ENCODE results near the gene MRPL58. TPM values are rescaled to one million over a fixed set of nuclear protein-coding genes. Genes with fewer than 3 reads are reported as not detected.

Gene MRPL58
- total RNA-seq, 1 experiment from 2014 or later, result 41.0 TPM

GRCh38 chr17:74977802-74978201 lies 34.7 kb upstream of the MRPL58 start:
- H3K27ac Mint-ChIP-seq, result no peak overlapping the region; a peak in 1 of 7 replicates
- no peak overlapping the region for H2BK20ac ChIP-seq (ENCODE audit: low read depth, low read length, poor library complexity, severe bottlenecking)
- peaks cover 13% of the 10 kb centered on the region for H3K23me2 ChIP-seq (ENCODE audit: insufficient read length, low read depth, low read length, poor library complexity, severe bottlenecking)
- DNase-seq, result no peak
- no peak overlapping the region for H3K56ac ChIP-seq (ENCODE audit: insufficient read length, low read depth, low read length)
- no peak overlapping the region for H3K9ac ChIP-seq (ENCODE audit: extremely low read depth, insufficient read length, low read length)
- H3K14ac ChIP-seq (ENCODE audit: insufficient read depth, low read length), result no peak overlapping the region
- peaks cover 60% of the 10 kb centered on the region for H3K27me3 Mint-ChIP-seq (ENCODE audit: low read depth)
- no peak overlapping the region for H2BK5ac ChIP-seq (ENCODE audit: insufficient read length, low read length)
- no peak overlapping the region for H4K5ac ChIP-seq (ENCODE audit: insufficient read length, low read depth, low read length)
- no peak overlapping the region for H3K4ac ChIP-seq (ENCODE audit: low read depth, low read length)
- peaks cover 5 to 13% of the 10 kb centered on the region in 2 experiments for H3K4me1 Mint-ChIP-seq
- no peak overlapping the region for H2BK15ac ChIP-seq (ENCODE audit: low read depth, low read length)
- no peaks in the 10 kb centered on the region for H3K79me2 ChIP-seq (ENCODE audit: insufficient read depth, low read length)
- no peak overlapping the region for H2BK120ac ChIP-seq (ENCODE audit: low read depth, low read length, poor library complexity, severe bottlenecking)
- no peak for TF ChIP-seq CTCF (conservative IDR thresholded peaks at IDR 0.05)
- H3T11ph ChIP-seq (ENCODE audit: low read length), result no peak overlapping the region
- no CpG with 5 or more reads among the region's 3 CpGs for WGBS (ENCODE audit: extremely low coverage, insufficient read length, low lambda C conversion rate)
- no peaks in the 10 kb centered on the region for H3K9me3 ChIP-seq (ENCODE audit: control insufficient read depth, low read depth, low read length)
- peaks cover 0 to 2% of the 10 kb centered on the region in 2 experiments; a peak in 2 of 5 replicates for H3K9me3 Mint-ChIP-seq
- H4K20me1 ChIP-seq (ENCODE audit: control insufficient read depth, insufficient read depth, insufficient read length), result no peaks in the 10 kb centered on the region
- no peak overlapping the region for H2AFZ ChIP-seq (ENCODE audit: low read length)
- no peak overlapping the region for H4K91ac ChIP-seq (ENCODE audit: insufficient read length, low read depth, low read length)
- peaks cover 3% of the 10 kb centered on the region; the same call in 1 of the 2 replicates for H3K4me1 ChIP-seq (ENCODE audit: insufficient read depth, low read length)
- no peaks in the 10 kb centered on the region for H3K79me1 ChIP-seq (ENCODE audit: insufficient read depth, low read depth, low read length, poor library complexity, severe bottlenecking)
- H3K4me3 Mint-ChIP-seq, result no peak overlapping the region
- H3K18ac ChIP-seq (ENCODE audit: insufficient read length, low read depth, low read length), result no peak overlapping the region
- H3K23ac ChIP-seq (ENCODE audit: insufficient read length, low read depth, low read length), result no peak overlapping the region
- no peak overlapping the region for H3K27ac ChIP-seq (ENCODE audit: insufficient read length, low read depth, low read length)
- no peak overlapping the region for H4K8ac ChIP-seq (replicated peaks; ENCODE audit: insufficient read length, low read depth, low read length)
- H3K27me3 ChIP-seq (ENCODE audit: insufficient read depth, low read length), result peaks cover 9% of the 10 kb centered on the region
- no peaks in the 10 kb centered on the region for H3K36me3 Mint-ChIP-seq (ENCODE audit: insufficient read depth in 1 of 3, low read depth in 3 of 3)
- H2BK12ac ChIP-seq (ENCODE audit: insufficient read length, low read depth, low read length), result no peak overlapping the region
- no peak overlapping the region for H3K4me2 ChIP-seq (ENCODE audit: insufficient read depth, insufficient read length, low read length)
- H2AK5ac ChIP-seq (ENCODE audit: insufficient read length, low read length), result no peak overlapping the region
